ENCODE measurements around the gene GPR146. TPM values are rescaled to one million over a fixed set of nuclear protein-coding genes. Genes with fewer than 3 reads are reported as not detected.
A peak's percentile ranks its signal among the peaks of the same experiment; 100 is the strongest.

GPR146 gene
- total and polyA plus RNA-seq, 2 of the 8 experiments (the other 6 are each of a cell fraction or from before 2014, with no cell fraction given) = 1.8 to 2.7 TPM

DNA sequence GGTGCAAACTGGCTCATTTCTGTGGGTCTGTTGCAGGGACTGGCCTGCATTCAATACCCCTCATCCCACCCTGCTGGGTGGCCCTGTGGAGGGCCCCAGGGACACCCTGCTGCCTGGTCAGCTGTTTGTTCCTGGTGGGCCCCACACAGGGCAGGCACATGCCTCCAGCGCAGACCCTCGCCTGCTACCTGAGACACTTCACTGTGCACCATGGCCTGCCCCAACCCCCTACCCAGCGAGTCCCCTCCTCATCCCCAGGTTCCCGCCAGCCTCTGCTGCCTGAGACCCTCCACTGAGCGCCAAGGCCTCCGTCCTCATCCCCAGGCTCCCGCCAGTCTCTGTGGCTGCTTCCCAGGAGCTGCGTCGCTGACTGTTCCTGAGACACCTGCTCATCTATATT lies 16.8 kb downstream of the GPR146 start:
- H3K36me3 ChIP-seq (ENCODE audit: control insufficient read depth in 2 of 4, insufficient read depth in 4 of 4, low read length in 3 of 4) = peaks cover 0 to 11% (median 0%) of the 10 kb centered on the region in 4 experiments; a peak in 1 of 8 replicates
- no peak overlapping the region for H3K14ac ChIP-seq (ENCODE audit: insufficient read length)
- DNase-seq (ENCODE audit: low read depth in 1 of 2, low spot score in 2 of 2) (no peak), FAIRE-seq (no peak)
- H3K27ac ChIP-seq (ENCODE audit: low read depth, low read length) = no peak overlapping the region
- H2BK5ac ChIP-seq (ENCODE audit: low read depth, low read length) = no peak overlapping the region
- no peak overlapping the region for H4K91ac ChIP-seq (replicated peaks; ENCODE audit: insufficient read length, low read length)
- no peaks in the 10 kb centered on the region for H3K27me3 ChIP-seq (replicated peaks in 1 of 4; ENCODE audit: control insufficient read depth in 3 of 4, extremely low read depth in 1 of 4, insufficient read depth in 3 of 4, low read length in 3 of 4)
- H3K4me3 ChIP-seq (ENCODE audit: extremely low read depth in 1 of 4, insufficient read depth in 2 of 4, low read depth in 3 of 4, low read length in 4 of 4) = no peak overlapping the region
- ChIA-PET POLR2A (ENCODE audit: partially characterized antibody) (interaction anchor here (1.0 to 2.0 kb wide), 6 partner anchors 9 to 69 kb away, joined by 3 to 6 read pairs (median 4); no protein-coding TSS in a partner anchor), CTCF (ENCODE audit: partially characterized antibody) (interaction anchor here (0.7 to 8.1 kb wide), 12 partner anchors 10 to 151 kb away, joined by 3 to 76 read pairs (median 4); partner anchors contain the start of gene GPR146)
- no peaks in the 10 kb centered on the region; the same call in 1 of the 2 replicates for H3K23me2 ChIP-seq (ENCODE audit: low read depth, low read length)
- H4K20me1 ChIP-seq (replicated peaks in 1 of 2; ENCODE audit: control insufficient read depth in 1 of 2, insufficient read depth in 2 of 2, low read length in 2 of 2) = peaks cover 14 to 17% of the 10 kb centered on the region in 2 experiments
- no peaks in the 10 kb centered on the region; a peak in 1 of 4 replicates for H3K79me2 ChIP-seq (ENCODE audit: control insufficient read depth in 1 of 2, insufficient read depth in 2 of 2, low read length in 2 of 2)
- H3K4me1 ChIP-seq (replicated peaks in 1 of 4; ENCODE audit: control insufficient read depth in 3 of 4, insufficient read depth in 4 of 4, low read length in 3 of 4) = peaks cover 0 to 20% (median 13%) of the 10 kb centered on the region in 4 experiments; a peak in 6 of 7 replicates
- H3K23ac ChIP-seq (ENCODE audit: insufficient read length) = no peak overlapping the region
- 85% methylated on average over 9 of the region's 9 CpGs; no CpG with 5 or more reads in 1 of the 2 experiments for WGBS, 2 experiments (ENCODE audit: extremely low coverage in 1 of 2, insufficient coverage in 1 of 2, insufficient read length in 1 of 2, insufficient replicate concordance in 2 of 2, low coverage in 1 of 2, low lambda C conversion rate in 2 of 2, missing lambda C conversion rate in 1 of 2)
- peak overlapping the region; percentile 78; the same call in 1 of the 2 replicates for H4K8ac ChIP-seq (ENCODE audit: extremely low read depth, insufficient read depth, low read length)
- peak overlapping the region in 1 of 2 experiments; percentile 62; a peak in 1 of 4 replicates for H3K4me2 ChIP-seq (ENCODE audit: insufficient read depth in 1 of 2, low read depth in 2 of 2, low read length in 2 of 2)
- peaks cover 5% of the 10 kb centered on the region; the same call in 1 of the 2 replicates for H3K79me1 ChIP-seq (ENCODE audit: low read depth, low read length)
- H2BK20ac ChIP-seq (ENCODE audit: low read length) = no peak overlapping the region
- no peak overlapping the region for H2BK15ac ChIP-seq (ENCODE audit: low read length)
- H2BK120ac ChIP-seq (replicated peaks; ENCODE audit: low read depth, low read length) = no peak overlapping the region
- no peak overlapping the region for H3K56ac ChIP-seq (replicated peaks; ENCODE audit: insufficient read length, low read depth, low read length)
- H3K18ac ChIP-seq (ENCODE audit: extremely low read depth, low read length) = no peak overlapping the region
- no peak overlapping the region for H3K4ac ChIP-seq (replicated peaks; ENCODE audit: insufficient read length, low read depth, low read length)
- 0 out of 2 replicates have a peak overlapping the region, but pooled peaks have one; percentile 50 for H2BK12ac ChIP-seq (ENCODE audit: low read depth, low read length)
- no peak overlapping the region for H3K9ac ChIP-seq (replicated peaks in 1 of 4; ENCODE audit: extremely low read depth in 1 of 4, low read depth in 3 of 4, low read length in 3 of 4)
- no peak overlapping the region for H2AK5ac ChIP-seq (ENCODE audit: low read depth, low read length)
- no peak overlapping the region for H4K5ac ChIP-seq (ENCODE audit: insufficient read length, low read depth, low read length)
- no peak overlapping the region for H2AFZ ChIP-seq (ENCODE audit: low read length)
- no peaks in the 10 kb centered on the region for H3K9me3 ChIP-seq (ENCODE audit: insufficient read depth in 2 of 2, low read depth in 1 of 2, low read length in 1 of 2)
- TF ChIP-seq EP300 (IDR thresholded peaks at IDR 0.05; ENCODE audit: borderline replicate concordance in 1 of 2, low read depth in 2 of 2, low read length in 2 of 2) = no peak
- no peak for TF ChIP-seq CHD2 (IDR thresholded peaks at IDR 0.05; ENCODE audit: low read length)
- TF ChIP-seq SIRT6 (IDR thresholded peaks at IDR 0.05; ENCODE audit: low read length) = no peak
- TF ChIP-seq, protein P1, sequence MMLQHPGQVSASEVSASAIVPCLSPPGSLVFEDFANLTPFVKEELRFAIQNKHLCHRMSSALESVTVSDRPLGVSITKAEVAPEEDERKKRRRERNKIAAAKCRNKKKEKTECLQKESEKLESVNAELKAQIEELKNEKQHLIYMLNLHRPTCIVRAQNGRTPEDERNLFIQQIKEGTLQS (IDR thresholded peaks at IDR 0.05; ENCODE audit: insufficient read depth, low read depth, low read length) = no peak
- TF ChIP-seq BACH1 (IDR thresholded peaks at IDR 0.05; ENCODE audit: low read length) = no peak
- TF ChIP-seq ASH2L (IDR thresholded peaks at IDR 0.05; ENCODE audit: low read length) = no peak
- no peak for TF ChIP-seq TEAD4 (IDR thresholded peaks at IDR 0.05; ENCODE audit: low read depth, low read length)
- no peak for TF ChIP-seq SAP30 (IDR thresholded peaks at IDR 0.05; ENCODE audit: insufficient read depth, insufficient replicate concordance, low read length)
- TF ChIP-seq SP4 (IDR thresholded peaks at IDR 0.05; ENCODE audit: low read length) = no peak
- no peak for TF ChIP-seq RBBP5 (IDR thresholded peaks at IDR 0.05; ENCODE audit: borderline replicate concordance, low read depth, low read length)
- TF ChIP-seq TAF1 (IDR thresholded peaks at IDR 0.05; ENCODE audit: low read depth, low read length) = no peak
- TF ChIP-seq EGR1 (IDR thresholded peaks at IDR 0.05; ENCODE audit: borderline replicate concordance, low read depth, low read length) = no peak

Measured in H1 (cell line).